Gastroesophageal sphincter (tissue), 3 donors: Measurements from ENCODE around the gene RASSF5.

Experiments
- POLR2A ChIP-seq, 2 donors: fragments of 450-650 bp; IDR thresholded peaks; one replicate each; pipeline ENCODE4 v1.6.1; 2017; ENCODE audit warnings: antibody characterized with exemption in 2 of 2, mild to moderate bottlenecking in 2 of 2, moderate library complexity in 1 of 2
- POLR2AphosphoS5 ChIP-seq: sonication (generic); formaldehyde crosslinking; IDR thresholded peaks from one replicate; pipeline ENCODE4 v1.6.1; 2017; ENCODE audit warnings: antibody characterized with exemption
- TF ChIP-seq, protein P1 (sequence below), 4 experiments: fragments of 200-600 bp in 2 of 4; fragments of 450-650 bp in 2 of 4; sonication (generic) in 1 of 4; IDR thresholded peaks; one replicate each; pipeline ENCODE4 v1.5.1; 2017 to 2019; ENCODE audit warnings: antibody characterized with exemption in 4 of 4, mild to moderate bottlenecking in 2 of 4, moderate library complexity in 2 of 4

DNA sequence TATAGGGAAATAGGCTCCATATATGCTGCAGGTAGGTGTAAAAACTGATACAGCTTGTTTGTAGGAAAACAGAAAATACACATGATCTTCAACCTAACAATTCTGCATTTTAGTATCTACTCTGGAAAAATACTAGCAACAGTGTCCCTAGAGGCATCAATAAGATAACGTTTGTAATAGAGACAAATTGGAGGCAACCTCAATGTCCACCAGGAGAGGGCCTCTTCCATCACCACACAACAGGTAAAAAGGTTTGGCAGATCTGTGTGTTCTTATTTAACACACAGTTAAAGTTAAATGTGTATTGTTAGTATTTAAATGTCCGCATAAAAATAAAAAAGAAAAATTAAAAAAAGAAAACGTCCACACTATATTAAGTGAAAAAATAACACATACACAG lies 99.5 kb downstream of the RASSF5 start:
- TF ChIP-seq POLR2A (IDR thresholded peaks at IDR 0.05) (no peak), POLR2AphosphoS5 (no peak)
- TF ChIP-seq, protein P1, sequence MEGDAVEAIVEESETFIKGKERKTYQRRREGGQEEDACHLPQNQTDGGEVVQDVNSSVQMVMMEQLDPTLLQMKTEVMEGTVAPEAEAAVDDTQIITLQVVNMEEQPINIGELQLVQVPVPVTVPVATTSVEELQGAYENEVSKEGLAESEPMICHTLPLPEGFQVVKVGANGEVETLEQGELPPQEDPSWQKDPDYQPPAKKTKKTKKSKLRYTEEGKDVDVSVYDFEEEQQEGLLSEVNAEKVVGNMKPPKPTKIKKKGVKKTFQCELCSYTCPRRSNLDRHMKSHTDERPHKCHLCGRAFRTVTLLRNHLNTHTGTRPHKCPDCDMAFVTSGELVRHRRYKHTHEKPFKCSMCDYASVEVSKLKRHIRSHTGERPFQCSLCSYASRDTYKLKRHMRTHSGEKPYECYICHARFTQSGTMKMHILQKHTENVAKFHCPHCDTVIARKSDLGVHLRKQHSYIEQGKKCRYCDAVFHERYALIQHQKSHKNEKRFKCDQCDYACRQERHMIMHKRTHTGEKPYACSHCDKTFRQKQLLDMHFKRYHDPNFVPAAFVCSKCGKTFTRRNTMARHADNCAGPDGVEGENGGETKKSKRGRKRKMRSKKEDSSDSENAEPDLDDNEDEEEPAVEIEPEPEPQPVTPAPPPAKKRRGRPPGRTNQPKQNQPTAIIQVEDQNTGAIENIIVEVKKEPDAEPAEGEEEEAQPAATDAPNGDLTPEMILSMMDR (IDR thresholded peaks at IDR 0.05) = peak in 1 of 4 experiments; percentile 14
